HEK293 (cell line): ENCODE data around the gene HOXD9.
A peak's percentile ranks its signal among the peaks of the same experiment; 100 is the strongest.

Experiments used
- FEZF1 ChIP-seq: fragments of 450-650 bp; formaldehyde crosslinking; IDR thresholded peaks from 2 replicates; pipeline ENCODE4 v1.5.1; 2016; ENCODE audit warnings: missing biosample characterization, missing genetic modification characterization
- HOXD13 ChIP-seq: sonication (generic); formaldehyde crosslinking; IDR thresholded peaks from 2 replicates; pipeline ENCODE4 v1.8.0; 2022; ENCODE audit warnings: missing genetic modification reagents, borderline replicate concordance
- IKZF3 ChIP-seq: fragments of 450-650 bp; IDR thresholded peaks from 2 replicates; pipeline ENCODE4 v1.5.0; 2018; ENCODE audit warnings: missing biosample characterization, mild to moderate bottlenecking, missing genetic modification characterization, moderate library complexity
- KLF8 ChIP-seq: fragments of 450-650 bp; formaldehyde crosslinking; IDR thresholded peaks from 2 replicates; pipeline ENCODE4 v1.5.1; 2016; ENCODE audit warnings: missing biosample characterization, missing genetic modification characterization
- PATZ1 ChIP-seq: fragments of 450-650 bp; formaldehyde crosslinking; IDR thresholded peaks from 2 replicates; pipeline ENCODE4 v1.5.1; 2016; ENCODE audit warnings: missing biosample characterization, missing genetic modification characterization
- PRDM1 ChIP-seq: fragments of 450-650 bp; formaldehyde crosslinking; IDR thresholded peaks from 2 replicates; pipeline ENCODE4; 2016; ENCODE audit warnings: missing biosample characterization, missing genetic modification characterization
- PRDM10 ChIP-seq: fragments of 450-650 bp; formaldehyde crosslinking; IDR thresholded peaks from 2 replicates; pipeline ENCODE4 v1.5.1; 2016; ENCODE audit warnings: missing biosample characterization, missing genetic modification characterization
- PRDM4 ChIP-seq: fragments of 450-650 bp; formaldehyde crosslinking; IDR thresholded peaks from 2 replicates; pipeline ENCODE4 v1.5.1; 2017; ENCODE audit warnings: missing biosample characterization, missing genetic modification characterization
- PRDM6 ChIP-seq: fragments of 450-650 bp; formaldehyde crosslinking; IDR thresholded peaks from 2 replicates; pipeline ENCODE4 v1.5.1; 2017; ENCODE audit warnings: missing biosample characterization, missing genetic modification characterization
- YY2 ChIP-seq: fragments of 450-650 bp; formaldehyde crosslinking; IDR thresholded peaks from 2 replicates; pipeline ENCODE4 v1.5.1; 2016; ENCODE audit warnings: missing biosample characterization, missing genetic modification characterization
- ZBTB21 ChIP-seq: fragments of 450-650 bp; formaldehyde crosslinking; IDR thresholded peaks from 2 replicates; pipeline ENCODE4 v1.5.1; 2017; ENCODE audit warnings: missing biosample characterization, missing genetic modification characterization
- ZBTB44 ChIP-seq: fragments of 450-650 bp; IDR thresholded peaks from 2 replicates; pipeline ENCODE4 v1.5.1; 2018; ENCODE audit warnings: missing biosample characterization, mild to moderate bottlenecking, missing genetic modification characterization
- ZEB2 ChIP-seq: fragments of 450-650 bp; formaldehyde crosslinking; IDR thresholded peaks from 2 replicates; pipeline ENCODE4 v1.5.1; 2016; ENCODE audit warnings: missing biosample characterization, missing genetic modification characterization
- ZIC2 ChIP-seq: fragments of 450-650 bp; formaldehyde crosslinking; IDR thresholded peaks from 2 replicates; pipeline ENCODE4 v1.5.1; 2016; ENCODE audit warnings: missing biosample characterization, missing genetic modification characterization
- ZNF184 ChIP-seq: fragments of 450-650 bp; IDR thresholded peaks from 2 replicates; pipeline ENCODE4 v1.5.1; 2018; ENCODE audit warnings: missing biosample characterization, mild to moderate bottlenecking, missing genetic modification characterization
- ZNF311 ChIP-seq: fragments of 450-650 bp; formaldehyde crosslinking; IDR thresholded peaks from 2 replicates; pipeline ENCODE4 v1.5.1; 2017; ENCODE audit warnings: missing biosample characterization, missing genetic modification characterization, borderline replicate concordance
- ZNF335 ChIP-seq: fragments of 450-650 bp; formaldehyde crosslinking; conservative IDR thresholded peaks from 2 replicates; pipeline ENCODE4 v1.5.1; 2016; ENCODE audit warnings: missing biosample characterization, missing genetic modification characterization
- ZNF600 ChIP-seq: fragments of 450-650 bp; formaldehyde crosslinking; IDR thresholded peaks from 2 replicates; pipeline ENCODE4 v1.5.1; 2016; ENCODE audit warnings: missing biosample characterization, missing genetic modification characterization
- ZNF660 ChIP-seq: fragments of 450-650 bp; IDR thresholded peaks from 2 replicates; pipeline ENCODE4 v1.5.1; 2018; ENCODE audit warnings: missing biosample characterization, mild to moderate bottlenecking, missing genetic modification characterization
- ZNF830 ChIP-seq: fragments of 450-650 bp; IDR thresholded peaks from 2 replicates; pipeline ENCODE4 v1.5.0; 2018; ENCODE audit warnings: missing biosample characterization, missing genetic modification characterization, low read depth, mild to moderate bottlenecking, moderate library complexity
- ZSCAN30 ChIP-seq: fragments of 450-650 bp; IDR thresholded peaks from 2 replicates; pipeline ENCODE4 v1.5.1; 2018; ENCODE audit warnings: missing biosample characterization, mild to moderate bottlenecking, missing genetic modification characterization, moderate library complexity
- ZSCAN4 ChIP-seq: fragments of 450-650 bp; formaldehyde crosslinking; IDR thresholded peaks from 2 replicates; pipeline ENCODE4 v1.5.1; 2017; ENCODE audit warnings: missing biosample characterization, missing genetic modification characterization
- ZSCAN5A ChIP-seq: fragments of 450-650 bp; formaldehyde crosslinking; IDR thresholded peaks from 2 replicates; pipeline ENCODE4 v1.5.1; 2016; ENCODE audit warnings: missing biosample characterization, missing genetic modification characterization
- ZXDB ChIP-seq: fragments of 450-650 bp; formaldehyde crosslinking; IDR thresholded peaks from 2 replicates; pipeline ENCODE4 v1.5.1; 2016; ENCODE audit warnings: missing biosample characterization, missing genetic modification characterization

HOXD9 gene

GRCh38 chr2:176136374-176137251 lies 14.1 kb downstream of the HOXD9 start (continued):
- TF ChIP-seq ZIC2 (tag by site-specific recombination), result peak; percentile 74
- no peak for TF ChIP-seq ZBTB44
- TF ChIP-seq ZEB2 (tag by site-specific recombination), result 0 out of 2 replicates have a peak, but pooled peaks have one; percentile 3
- TF ChIP-seq ZNF335 (tag by site-specific recombination), result peak; percentile 51; the same call in 1 of the 2 replicates
- no peak for TF ChIP-seq ZSCAN5A (tag by site-specific recombination)
- 0 out of 2 replicates have a peak, but pooled peaks have one; percentile 21 for TF ChIP-seq ZXDB (tag by site-specific recombination)
- TF ChIP-seq YY2 (tag by site-specific recombination), result no peak
- TF ChIP-seq ZNF184 (tag by site-specific recombination), result no peak
- peak; percentile 51; the same call in 1 of the 2 replicates for TF ChIP-seq HOXD13
- no peak for TF ChIP-seq ZNF311
- 0 out of 2 replicates have a peak, but pooled peaks have one; percentile 81 for TF ChIP-seq ZNF660
- TF ChIP-seq FEZF1 (tag by site-specific recombination), result peak; percentile 52; the same call in 1 of the 2 replicates
- no peak for TF ChIP-seq ZSCAN4 (tag by site-specific recombination)
- TF ChIP-seq KLF8 (tag by site-specific recombination), result 0 out of 2 replicates have a peak, but pooled peaks have one; percentile 2
- TF ChIP-seq PRDM1 (tag by site-specific recombination), result peak; percentile 68
- TF ChIP-seq PRDM6 (tag by site-specific recombination), result peak; percentile 84
- peak; percentile 64 for TF ChIP-seq PRDM10
- no peak; the same call in 1 of the 2 replicates for TF ChIP-seq PRDM4 (tag by site-specific recombination)
- TF ChIP-seq ZNF830 (tag by site-specific recombination), result no peak
- peak; percentile 21 for TF ChIP-seq PATZ1
- TF ChIP-seq ZBTB21 (tag by site-specific recombination), result 0 out of 2 replicates have a peak, but pooled peaks have one; percentile 10
- peak; percentile 79 for TF ChIP-seq IKZF3 (tag by site-specific recombination)
- TF ChIP-seq ZSCAN30, result peak; percentile 49; the same call in 1 of the 2 replicates
- TF ChIP-seq ZNF600 (tag by site-specific recombination), result 0 out of 2 replicates have a peak, but pooled peaks have one; percentile 40
